ENCODE results near the gene PARP3. TPM values are rescaled to one million over a fixed set of nuclear protein-coding genes. Genes with fewer than 3 reads are reported as not detected.
"Not testable (repeated sequence)": the region's sequence is repeated elsewhere in the genome, so short reads cannot be mapped to it uniquely, and the experiment has no call there.

PARP3 gene
- total RNA-seq, 3 donors from 2014 or later (not counting 1 experiment from before 2014, with no cell fraction given): 4.6 to 7.4 (median 5.6) TPM

DNA sequence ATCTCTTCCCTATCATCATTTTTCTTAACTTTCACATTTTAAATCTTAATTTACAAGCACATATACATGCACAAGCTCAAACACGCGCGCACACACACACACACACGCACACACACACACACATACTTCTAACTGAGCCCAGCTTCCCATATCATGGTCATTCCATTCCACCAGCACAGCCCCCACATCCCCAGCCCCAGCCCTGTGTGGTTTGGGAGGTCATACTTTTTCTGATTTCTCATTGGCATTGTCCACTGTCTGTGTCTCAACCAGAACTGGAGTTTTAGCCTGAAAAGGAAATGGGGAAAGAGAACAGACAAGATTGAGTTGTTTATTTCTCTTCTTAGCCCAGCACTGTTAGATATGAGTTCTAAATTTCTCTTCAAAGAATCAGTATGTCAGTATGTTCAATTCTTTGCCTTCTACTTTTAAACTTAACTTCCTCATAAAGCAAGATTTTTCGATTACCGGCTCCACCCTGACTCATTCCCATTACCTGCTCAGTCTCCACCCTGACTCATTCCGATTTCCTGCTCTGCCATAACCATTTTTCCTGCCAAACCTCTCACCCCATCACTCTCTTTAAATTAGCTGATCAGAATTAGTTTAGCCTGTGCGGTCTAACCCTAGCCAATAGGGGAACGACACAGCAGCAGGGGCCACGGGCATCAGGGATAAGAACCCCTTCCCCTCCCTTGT lies 45.4 kb upstream of the PARP3 start:
- Histone ChIP-seq H3K4me1 (ENCODE audit: control insufficient read depth, insufficient read depth, low read length) (no peaks in the 10 kb centered on the region), H3K4me3 (ENCODE audit: low read length) (no peak overlapping the region), H3K27me3 (ENCODE audit: control insufficient read depth, insufficient read depth, low read length) (peaks cover 2% of the 10 kb centered on the region), H3K27ac (ENCODE audit: low read length) (no peak overlapping the region), H3K9me3 (ENCODE audit: control insufficient read depth, insufficient read depth, low read length) (no peaks in the 10 kb centered on the region), H3K36me3 (ENCODE audit: control insufficient read depth, insufficient read depth, low read length) (no peaks in the 10 kb centered on the region)
- Mint-ChIP-seq H3K4me3 (no peak overlapping the region), H3K4me1 (peaks cover 3 to 5% of the 10 kb centered on the region in 2 donors), H3K27ac (no peak overlapping the region), H3K27me3 (ENCODE audit: low read depth in 2 of 2) (peaks cover 43 to 49% of the 10 kb centered on the region in 2 donors), H3K36me3 (no peaks in the 10 kb centered on the region), H3K9me3 (no peaks in the 10 kb centered on the region)
- WGBS (ENCODE audit: insufficient coverage): 90% methylated on average over 10 of the region's 10 CpGs
- intact Hi-C loops (cut with micrococcal nuclease): no loop called here
- ATAC-seq: no peak
- DNase-seq: no peak
- TF ChIP-seq, protein P1, sequence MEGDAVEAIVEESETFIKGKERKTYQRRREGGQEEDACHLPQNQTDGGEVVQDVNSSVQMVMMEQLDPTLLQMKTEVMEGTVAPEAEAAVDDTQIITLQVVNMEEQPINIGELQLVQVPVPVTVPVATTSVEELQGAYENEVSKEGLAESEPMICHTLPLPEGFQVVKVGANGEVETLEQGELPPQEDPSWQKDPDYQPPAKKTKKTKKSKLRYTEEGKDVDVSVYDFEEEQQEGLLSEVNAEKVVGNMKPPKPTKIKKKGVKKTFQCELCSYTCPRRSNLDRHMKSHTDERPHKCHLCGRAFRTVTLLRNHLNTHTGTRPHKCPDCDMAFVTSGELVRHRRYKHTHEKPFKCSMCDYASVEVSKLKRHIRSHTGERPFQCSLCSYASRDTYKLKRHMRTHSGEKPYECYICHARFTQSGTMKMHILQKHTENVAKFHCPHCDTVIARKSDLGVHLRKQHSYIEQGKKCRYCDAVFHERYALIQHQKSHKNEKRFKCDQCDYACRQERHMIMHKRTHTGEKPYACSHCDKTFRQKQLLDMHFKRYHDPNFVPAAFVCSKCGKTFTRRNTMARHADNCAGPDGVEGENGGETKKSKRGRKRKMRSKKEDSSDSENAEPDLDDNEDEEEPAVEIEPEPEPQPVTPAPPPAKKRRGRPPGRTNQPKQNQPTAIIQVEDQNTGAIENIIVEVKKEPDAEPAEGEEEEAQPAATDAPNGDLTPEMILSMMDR (IDR thresholded peaks at IDR 0.05): no peak

DNA sequence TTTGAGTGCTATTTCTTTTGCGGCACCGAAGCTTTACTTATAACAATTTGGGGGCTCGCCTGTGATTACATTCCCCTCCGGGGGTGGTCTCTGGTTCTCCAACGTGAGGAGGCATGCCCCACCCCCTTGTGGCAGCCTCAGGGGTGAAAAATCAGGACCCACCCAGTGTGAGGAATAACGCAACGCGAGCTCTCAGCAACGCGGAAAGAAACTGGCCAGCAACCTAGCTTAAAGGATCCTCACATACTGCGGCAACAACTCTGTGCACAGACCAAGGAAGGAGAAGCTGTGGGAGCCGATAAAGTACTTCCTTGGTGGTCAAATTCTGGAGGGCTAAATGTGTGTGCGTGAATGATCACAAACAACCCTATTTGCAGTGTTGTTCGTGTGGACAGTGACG lies 44.8 kb upstream of the PARP3 start:
- intact Hi-C loops (cut with micrococcal nuclease): no loop called here
- WGBS (ENCODE audit: insufficient coverage): 89% methylated on average over 15 of the region's 15 CpGs
- TF ChIP-seq, protein P1 (IDR thresholded peaks at IDR 0.05): no peak
- H3K4me1 Mint-ChIP-seq: no peaks in the 10 kb centered on the region
- no peaks in the 10 kb centered on the region for H3K36me3 Mint-ChIP-seq
- H3K9me3 Mint-ChIP-seq: no peaks in the 10 kb centered on the region
- peaks cover 38 to 52% of the 10 kb centered on the region in 2 donors for H3K27me3 Mint-ChIP-seq (ENCODE audit: low read depth in 2 of 2)
- ATAC-seq (no peak), DNase-seq (no peak)
- H3K4me3 Mint-ChIP-seq: no peak overlapping the region
- H3K4me3 ChIP-seq (ENCODE audit: low read length): no peak overlapping the region
- H3K9me3 ChIP-seq (ENCODE audit: control insufficient read depth, insufficient read depth, low read length): no peaks in the 10 kb centered on the region
- H3K27ac Mint-ChIP-seq: no peak overlapping the region
- peaks cover 2% of the 10 kb centered on the region for H3K27me3 ChIP-seq (ENCODE audit: control insufficient read depth, insufficient read depth, low read length)
- no peaks in the 10 kb centered on the region for H3K36me3 ChIP-seq (ENCODE audit: control insufficient read depth, insufficient read depth, low read length)
- no peaks in the 10 kb centered on the region for H3K4me1 ChIP-seq (ENCODE audit: control insufficient read depth, insufficient read depth, low read length)
- no peak overlapping the region for H3K27ac ChIP-seq (ENCODE audit: low read length)

DNA sequence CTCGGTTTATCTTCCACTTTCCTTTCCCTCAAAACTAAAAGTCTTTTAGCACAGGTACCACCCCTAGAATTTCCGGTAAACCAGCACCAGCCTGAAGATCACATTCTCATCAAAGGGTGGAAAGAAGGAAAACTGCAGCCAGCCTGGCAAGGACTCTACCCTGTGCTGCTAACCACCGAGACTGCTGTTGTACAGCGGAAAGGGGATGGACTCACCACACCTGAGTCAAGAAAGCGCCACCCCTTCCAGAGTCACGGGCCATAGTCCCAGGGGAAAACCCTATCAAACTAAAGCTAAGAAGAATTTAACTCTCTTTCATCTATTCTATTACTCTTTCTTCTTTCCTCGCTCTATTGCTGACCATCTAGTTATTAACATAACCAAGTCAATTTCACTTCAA lies 42.1 kb upstream of the PARP3 start:
- H3K9me3 Mint-ChIP-seq; H3K4me3 Mint-ChIP-seq; intact Hi-C loops (cut with micrococcal nuclease); H3K9me3 ChIP-seq (ENCODE audit: control insufficient read depth, insufficient read depth, low read length); H3K36me3 ChIP-seq (ENCODE audit: control insufficient read depth, insufficient read depth, low read length); H3K4me3 ChIP-seq (ENCODE audit: low read length); ATAC-seq; H3K4me1 ChIP-seq (ENCODE audit: control insufficient read depth, insufficient read depth, low read length); H3K27ac Mint-ChIP-seq; H3K27me3 ChIP-seq (ENCODE audit: control insufficient read depth, insufficient read depth, low read length); H3K4me1 Mint-ChIP-seq; H3K36me3 Mint-ChIP-seq; DNase-seq; H3K27ac ChIP-seq (ENCODE audit: low read length): not testable (repeated sequence)
- WGBS (ENCODE audit: insufficient coverage): 80% methylated on average over 7 of the region's 7 CpGs
- H3K27me3 Mint-ChIP-seq (ENCODE audit: low read depth in 2 of 2): peaks cover 46 to 69% of the 10 kb centered on the region in 2 donors

DNA sequence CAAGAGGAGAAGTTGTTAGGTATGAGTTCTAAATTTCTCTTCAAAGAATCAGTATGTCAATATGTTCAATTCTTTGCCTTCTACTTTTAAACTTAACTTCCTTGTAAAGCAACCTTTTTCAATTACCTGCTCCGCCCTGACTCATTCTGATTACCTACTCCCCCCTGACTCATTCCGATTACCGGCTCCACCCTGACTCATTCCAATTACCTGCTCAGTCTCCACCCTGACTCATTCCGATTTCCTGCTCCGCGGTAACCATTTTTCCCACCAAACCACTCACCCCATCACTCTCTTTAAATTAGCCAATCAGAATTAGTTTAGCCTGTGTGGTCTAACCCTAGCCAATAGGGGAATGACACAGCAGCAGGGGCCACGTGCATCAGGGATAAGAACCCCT lies 39.8 kb upstream of the PARP3 start:
- H3K36me3 ChIP-seq (ENCODE audit: control insufficient read depth, insufficient read depth, low read length); DNase-seq; H3K4me3 Mint-ChIP-seq; H3K36me3 Mint-ChIP-seq; H3K4me3 ChIP-seq (ENCODE audit: low read length); H3K27me3 ChIP-seq (ENCODE audit: control insufficient read depth, insufficient read depth, low read length); intact Hi-C loops (cut with micrococcal nuclease); H3K9me3 ChIP-seq (ENCODE audit: control insufficient read depth, insufficient read depth, low read length); H3K4me1 ChIP-seq (ENCODE audit: control insufficient read depth, insufficient read depth, low read length); H3K27ac Mint-ChIP-seq; ATAC-seq; H3K9me3 Mint-ChIP-seq; H3K27ac ChIP-seq (ENCODE audit: low read length); H3K4me1 Mint-ChIP-seq: not testable (repeated sequence)
- peaks cover 46 to 72% of the 10 kb centered on the region in 2 donors for H3K27me3 Mint-ChIP-seq (ENCODE audit: low read depth in 2 of 2)
- 74% methylated on average over 5 of the region's 7 CpGs for WGBS (ENCODE audit: insufficient coverage)
